Spinal cord (tissue), 10 donors: ENCODE measurements around the gene PEX5L. TPM values are rescaled to one million over a fixed set of nuclear protein-coding genes. Genes with fewer than 3 reads are reported as not detected.
A peak's percentile ranks its signal among the peaks of the same experiment; 100 is the strongest.

ENCODE experiments used
- DNase-seq, 6 donors: peaks; one replicate each; pipeline versions ENCODE4 v3.0.0 to v3.0.0-alpha.2; 2013 to 2015; ENCODE audit warnings: low spot score in 6 of 6, low read depth in 4 of 6
- H3K27ac ChIP-seq: one replicate; pipeline ENCODE4 v1.5.1; 2013; ENCODE audit warnings: low read depth, low read length, control low read depth
- H3K27me3 ChIP-seq: one replicate; pipeline ENCODE4 v1.6.1; 2013; ENCODE audit warnings: low read length; ENCODE audit not compliant: control insufficient read depth, insufficient read depth
- H3K36me3 ChIP-seq: one replicate; pipeline ENCODE4 v1.6.1; 2013; ENCODE audit warnings: low read length; ENCODE audit not compliant: control insufficient read depth, insufficient read depth
- H3K4me1 ChIP-seq: one replicate; pipeline ENCODE4 v1.6.1; 2013; ENCODE audit warnings: low read length; ENCODE audit not compliant: control insufficient read depth, insufficient read depth
- H3K4me3 ChIP-seq: one replicate; pipeline ENCODE4 v1.5.1; 2013; ENCODE audit warnings: low read depth, low read length, control low read depth
- H3K9me3 ChIP-seq: one replicate; pipeline ENCODE4 v1.6.1; 2013; ENCODE audit warnings: low read length; ENCODE audit not compliant: control insufficient read depth, insufficient read depth
- WGBS: methylation state at CpG from one replicate; pipeline ENCODE4 v1.1.5; 2013; ENCODE audit warnings: missing lambda C conversion rate; ENCODE audit not compliant: insufficient coverage; 5-methylcytosine and 5-hydroxymethylcytosine counted together
- polyA plus RNA-seq, 2 donors: library from polyadenylated mRNA; unstranded; fragments of 120-200 nt; gene quantifications; one replicate each; pipeline ENCODE4 v1.2.1, GENCODE V29; 2013; ENCODE audit not compliant: insufficient read length in 2 of 2
- total RNA-seq, 2 donors: library from RNA; depleted of rRNA in 1 of 2; stranded (reverse); fragments of 120-200 nt in 1 of 2; fragments of >200 nt in 1 of 2; gene quantifications; one replicate each; pipeline versions ENCODE4 v1.2.3 to v1.2.4, GENCODE V29; 2013 to 2014
- donor health status: healthy.

The PEX5L gene
- total and polyA plus RNA-seq, 4 donors: 11.4 to 39.6 (median 15.3) TPM

GRCh38 chr3:179897231-179897630, 139.5 kb downstream of the PEX5L start:
- Histone ChIP-seq H3K36me3 (no peaks in the 10 kb centered on the region), H3K27me3 (no peaks in the 10 kb centered on the region), H3K9me3 (no peaks in the 10 kb centered on the region), H3K4me3 (no peak overlapping the region), H3K27ac (no peak overlapping the region), H3K4me1 (no peaks in the 10 kb centered on the region)
- WGBS: no CpG with 5 or more reads among the region's 4 CpGs
- DNase-seq: no peak

GRCh38 chr3:179896507-179896906, 140.2 kb downstream of the PEX5L start:
- Histone ChIP-seq H3K27me3 (no peaks in the 10 kb centered on the region), H3K4me3 (no peak overlapping the region), H3K27ac (no peak overlapping the region), H3K9me3 (no peaks in the 10 kb centered on the region), H3K4me1 (no peaks in the 10 kb centered on the region), H3K36me3 (no peaks in the 10 kb centered on the region)
- DNase-seq: no peak
- WGBS: no CpG with 5 or more reads among the region's 2 CpGs

GRCh38 chr3:179895330-179895729, 141.4 kb downstream of the PEX5L start:
- Histone ChIP-seq H3K36me3 (no peaks in the 10 kb centered on the region), H3K27me3 (no peaks in the 10 kb centered on the region), H3K4me1 (no peaks in the 10 kb centered on the region), H3K27ac (no peak overlapping the region), H3K9me3 (no peaks in the 10 kb centered on the region), H3K4me3 (no peak overlapping the region)
- DNase-seq: no peak

GRCh38 chr3:179887295-179887943, 149.3 kb downstream of the PEX5L start:
- H3K27me3 ChIP-seq: no peaks in the 10 kb centered on the region
- no peaks in the 10 kb centered on the region for H3K4me1 ChIP-seq
- H3K36me3 ChIP-seq: no peaks in the 10 kb centered on the region
- H3K9me3 ChIP-seq: no peaks in the 10 kb centered on the region
- H3K4me3 ChIP-seq: no peak overlapping the region
- WGBS: 13% methylated on average over 2 of the region's 4 CpGs
- no peak for DNase-seq
- H3K27ac ChIP-seq: no peak overlapping the region

GRCh38 chr3:179885950-179886349, 150.8 kb downstream of the PEX5L start:
- no peak for DNase-seq
- Histone ChIP-seq H3K27me3 (no peaks in the 10 kb centered on the region), H3K4me3 (no peak overlapping the region), H3K4me1 (peaks cover under 1% of the 10 kb centered on the region), H3K27ac (no peak overlapping the region), H3K36me3 (no peaks in the 10 kb centered on the region), H3K9me3 (no peaks in the 10 kb centered on the region)
- WGBS: no CpG with 5 or more reads among the region's 2 CpGs

- H3K9me3 ChIP-seq: no peaks in the 10 kb centered on the region
- H3K27ac ChIP-seq: no peak overlapping the region
- DNase-seq: no peak
- H3K4me1 ChIP-seq: peaks cover 3% of the 10 kb centered on the region
- no peak overlapping the region for H3K4me3 ChIP-seq
- no peaks in the 10 kb centered on the region for H3K36me3 ChIP-seq
- WGBS: no CpG with 5 or more reads among the region's 1 CpG
- H3K27me3 ChIP-seq: no peaks in the 10 kb centered on the region
Measured at GRCh38 chr3:179884136-179884535, 152.6 kb downstream of the PEX5L start.

- WGBS: 0% methylated on average over 1 of the region's 2 CpGs
- Histone ChIP-seq H3K4me3 (no peak overlapping the region), H3K27me3 (no peaks in the 10 kb centered on the region), H3K4me1 (peaks cover 3% of the 10 kb centered on the region), H3K36me3 (no peaks in the 10 kb centered on the region), H3K9me3 (no peaks in the 10 kb centered on the region), H3K27ac (no peak overlapping the region)
- peak in 2 of 6 donors; percentile 68 to 73 for DNase-seq
Measured at GRCh38 chr3:179882292-179882691, 154.4 kb downstream of the PEX5L start.

GRCh38 chr3:179881791-179882190, 154.9 kb downstream of the PEX5L start:
- Histone ChIP-seq H3K27ac (no peak overlapping the region), H3K36me3 (no peaks in the 10 kb centered on the region), H3K4me3 (no peak overlapping the region), H3K9me3 (no peaks in the 10 kb centered on the region), H3K27me3 (no peaks in the 10 kb centered on the region), H3K4me1 (peaks cover 3% of the 10 kb centered on the region)
- peak in 2 of 6 donors; percentile 35 to 58 for DNase-seq
- 0% methylated on average over 1 of the region's 2 CpGs for WGBS

- Histone ChIP-seq H3K27ac (no peak overlapping the region), H3K4me1 (peaks cover 3% of the 10 kb centered on the region), H3K27me3 (no peaks in the 10 kb centered on the region), H3K36me3 (no peaks in the 10 kb centered on the region), H3K4me3 (no peak overlapping the region), H3K9me3 (no peaks in the 10 kb centered on the region)
- DNase-seq: no peak
- 0% methylated on average over 1 of the region's 4 CpGs for WGBS
Measured at GRCh38 chr3:179880868-179881267, 155.9 kb downstream of the PEX5L start.

GRCh38 chr3:179876440-179876839, 160.3 kb downstream of the PEX5L start:
- Histone ChIP-seq H3K27me3 (no peaks in the 10 kb centered on the region), H3K9me3 (no peaks in the 10 kb centered on the region), H3K27ac (no peak overlapping the region), H3K4me3 (no peak overlapping the region), H3K4me1 (peaks cover 3% of the 10 kb centered on the region), H3K36me3 (no peaks in the 10 kb centered on the region)
- no CpG with 5 or more reads among the region's 3 CpGs for WGBS
- no peak for DNase-seq
